HEK293 (cell line): ENCODE measurements around the gene ADAMTS2.

Source experiments
- CTCF ChIA-PET: fragments of 350-600 bp; formaldehyde crosslinking; extraction: SDS; loops from one replicate; lab custom pipeline; 2021; ENCODE audit warnings: antibody characterized with exemption; lab: Yijun Ruan, JAX
- POLR2A ChIA-PET: fragments of 300-600 bp; formaldehyde crosslinking; extraction: SDS; loops from one replicate; lab custom pipeline; 2020; ENCODE audit warnings: antibody characterized with exemption, inconsistent platforms; lab: Yijun Ruan, JAX
- H3K27ac ChIP-seq: fragments of 200-500 bp; sonication (Bioruptor generic); 2 replicates; pipeline ENCODE4 v1.5.1; 2014; ENCODE audit warnings: low read depth, low read length, control low read depth, inconsistent platforms; ENCODE audit errors: extremely low read depth
- H3K36me3 ChIP-seq, 2 experiments: fragments of 200-500 bp in 1 of 2; sonication (Bioruptor generic) in 1 of 2; 1 replicate in 1 of 2; 2 replicates in 1 of 2; pipeline ENCODE4 v1.5.1; 2014 to 2017; ENCODE audit warnings: inconsistent platforms in 2 of 2, low read length in 2 of 2; ENCODE audit not compliant: control insufficient read depth in 2 of 2, insufficient read depth in 1 of 2
- H3K4me1 ChIP-seq: fragments of 200-500 bp; sonication (Bioruptor generic); 2 replicates; pipeline ENCODE4 v1.5.1; 2014; ENCODE audit warnings: mild to moderate bottlenecking, low read length, inconsistent platforms; ENCODE audit not compliant: control insufficient read depth, insufficient read depth
- H3K4me3 ChIP-seq: 2 replicates; pipeline ENCODE4 v1.5.1; 2011; ENCODE audit warnings: low read depth, mild to moderate bottlenecking, control low read depth, low read length, moderate library complexity
- H3K9me3 ChIP-seq: fragments of 200-500 bp; sonication (Bioruptor generic); 2 replicates; pipeline ENCODE4 v1.5.1; 2014; ENCODE audit warnings: low read depth, low read length, inconsistent platforms; ENCODE audit not compliant: control insufficient read depth, insufficient read depth
- GLIS2 ChIP-seq: fragments of 450-650 bp; formaldehyde crosslinking; IDR thresholded peaks from 2 replicates; pipeline ENCODE4 v1.5.1; 2016; ENCODE audit warnings: missing biosample characterization, missing genetic modification characterization
- HOXD13 ChIP-seq: sonication (generic); formaldehyde crosslinking; IDR thresholded peaks from 2 replicates; pipeline ENCODE4 v1.8.0; 2022; ENCODE audit warnings: missing genetic modification reagents, borderline replicate concordance
- SCRT2 ChIP-seq: fragments of 450-650 bp; formaldehyde crosslinking; IDR thresholded peaks from 2 replicates; pipeline ENCODE4 v1.5.1; 2016; ENCODE audit warnings: missing biosample characterization, missing genetic modification characterization
- ZBTB1 ChIP-seq: fragments of 450-650 bp; formaldehyde crosslinking; IDR thresholded peaks from 2 replicates; pipeline ENCODE4 v1.5.1; 2016; ENCODE audit warnings: missing biosample characterization, missing genetic modification characterization
- ZBTB48 ChIP-seq: fragments of 450-650 bp; formaldehyde crosslinking; IDR thresholded peaks from 2 replicates; pipeline ENCODE4 v1.5.1; 2016; ENCODE audit warnings: missing biosample characterization, missing genetic modification characterization
- ZFP41 ChIP-seq: fragments of 450-650 bp; formaldehyde crosslinking; IDR thresholded peaks from 2 replicates; pipeline ENCODE4 v1.5.1; 2016; ENCODE audit warnings: missing biosample characterization, missing genetic modification characterization, borderline replicate concordance
- ZNF155 ChIP-seq: fragments of 450-650 bp; formaldehyde crosslinking; IDR thresholded peaks from 2 replicates; pipeline ENCODE4 v1.5.1; 2016; ENCODE audit warnings: missing biosample characterization, missing genetic modification characterization
- ZNF202 ChIP-seq: fragments of 450-650 bp; formaldehyde crosslinking; IDR thresholded peaks from 2 replicates; pipeline ENCODE4 v1.5.1; 2016; ENCODE audit warnings: missing biosample characterization, missing genetic modification characterization, borderline replicate concordance
- ZNF416 ChIP-seq: fragments of 450-650 bp; formaldehyde crosslinking; IDR thresholded peaks from 2 replicates; pipeline ENCODE4 v1.5.1; 2016; ENCODE audit warnings: missing biosample characterization, missing genetic modification characterization
- ZNF426 ChIP-seq: fragments of 450-650 bp; formaldehyde crosslinking; IDR thresholded peaks from 2 replicates; pipeline ENCODE4 v1.5.1; 2017; ENCODE audit warnings: missing biosample characterization, missing genetic modification characterization, mild to moderate bottlenecking, inconsistent platforms, moderate library complexity
- ZNF48 ChIP-seq: fragments of 450-650 bp; formaldehyde crosslinking; IDR thresholded peaks from 2 replicates; pipeline ENCODE4 v1.5.1; 2016; ENCODE audit warnings: missing biosample characterization, missing genetic modification characterization
- ZNF521 ChIP-seq: fragments of 450-650 bp; formaldehyde crosslinking; IDR thresholded peaks from 2 replicates; pipeline ENCODE4 v1.5.1; 2017; ENCODE audit warnings: missing biosample characterization, mild to moderate bottlenecking, missing genetic modification characterization
- ZNF548 ChIP-seq: fragments of 450-650 bp; formaldehyde crosslinking; IDR thresholded peaks from 2 replicates; pipeline ENCODE4 v1.5.1; 2016; ENCODE audit warnings: missing biosample characterization, missing genetic modification characterization
- TF ChIP-seq, protein P1 (sequence below): fragments of 450-650 bp; formaldehyde crosslinking; IDR thresholded peaks from 2 replicates; pipeline ENCODE4 v1.5.1; 2016; ENCODE audit warnings: missing biosample characterization, missing genetic modification characterization
- TF ChIP-seq, protein P2 (sequence below): fragments of 450-650 bp; formaldehyde crosslinking; IDR thresholded peaks from 2 replicates; pipeline ENCODE4 v1.5.1; 2016; ENCODE audit warnings: missing biosample characterization, missing genetic modification characterization
- TF ChIP-seq, protein P3 (sequence below): fragments of 450-650 bp; formaldehyde crosslinking; IDR thresholded peaks from 2 replicates; pipeline ENCODE4 v1.5.1; 2016; ENCODE audit warnings: missing biosample characterization, missing genetic modification characterization
- TF ChIP-seq, protein P4 (sequence below): fragments of 450-650 bp; formaldehyde crosslinking; IDR thresholded peaks from 2 replicates; pipeline ENCODE4 v1.5.1; 2017; ENCODE audit warnings: missing biosample characterization, missing genetic modification characterization
- TF ChIP-seq, protein P5 (sequence below): fragments of 450-650 bp; formaldehyde crosslinking; IDR thresholded peaks from 2 replicates; pipeline ENCODE4 v1.5.1; 2016; ENCODE audit warnings: missing biosample characterization, missing genetic modification characterization, low read depth

The ADAMTS2 gene

GRCh38 chr5:179127136-179128040 is 217.9 kb downstream of the ADAMTS2 start:
- TF ChIP-seq ZNF48 (tag by site-specific recombination) (no peak), ZFP41 (no peak)
- TF ChIP-seq, protein P1, sequence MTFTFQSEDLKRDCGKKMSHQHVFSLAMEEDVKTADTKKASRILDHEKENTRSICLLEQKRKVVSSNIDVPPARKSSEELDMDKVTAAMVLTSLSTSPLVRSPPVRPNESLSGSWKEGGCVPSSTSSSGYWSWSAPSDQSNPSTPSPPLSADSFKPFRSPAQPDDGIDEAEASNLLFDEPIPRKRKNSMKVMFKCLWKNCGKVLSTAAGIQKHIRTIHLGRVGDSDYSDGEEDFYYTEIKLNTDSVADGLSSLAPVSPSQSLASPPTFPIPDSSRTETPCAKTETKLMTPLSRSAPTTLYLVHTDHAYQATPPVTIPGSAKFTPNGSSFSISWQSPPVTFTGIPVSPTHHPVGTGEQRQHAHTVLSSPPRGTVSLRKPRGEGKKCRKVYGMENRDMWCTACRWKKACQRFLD (tag by site-specific recombination) = no peak
- no peaks in the 10 kb centered on the region for H3K4me1 ChIP-seq
- no peak overlapping the region for H3K4me3 ChIP-seq
- ChIA-PET POLR2A (no interaction called here), CTCF (no interaction called here)
- H3K9me3 ChIP-seq = no peaks in the 10 kb centered on the region
- no peak overlapping the region for H3K27ac ChIP-seq
- H3K36me3 ChIP-seq = no peaks in the 10 kb centered on the region

GRCh38 chr5:179126506-179126991 is 218.7 kb downstream of the ADAMTS2 start:
- ChIA-PET CTCF (no interaction called here), POLR2A (no interaction called here)
- TF ChIP-seq, protein P2, sequence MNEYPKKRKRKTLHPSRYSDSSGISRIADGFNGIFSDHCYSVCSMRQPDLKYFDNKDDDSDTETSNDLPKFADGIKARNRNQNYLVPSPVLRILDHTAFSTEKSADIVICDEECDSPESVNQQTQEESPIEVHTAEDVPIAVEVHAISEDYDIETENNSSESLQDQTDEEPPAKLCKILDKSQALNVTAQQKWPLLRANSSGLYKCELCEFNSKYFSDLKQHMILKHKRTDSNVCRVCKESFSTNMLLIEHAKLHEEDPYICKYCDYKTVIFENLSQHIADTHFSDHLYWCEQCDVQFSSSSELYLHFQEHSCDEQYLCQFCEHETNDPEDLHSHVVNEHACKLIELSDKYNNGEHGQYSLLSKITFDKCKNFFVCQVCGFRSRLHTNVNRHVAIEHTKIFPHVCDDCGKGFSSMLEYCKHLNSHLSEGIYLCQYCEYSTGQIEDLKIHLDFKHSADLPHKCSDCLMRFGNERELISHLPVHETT = no peak
- TF ChIP-seq ZBTB48 (tag by site-specific recombination) (no peak), ZNF426 (no peak), ZNF548 (tag by site-specific recombination) (no peak), ZNF416 (tag by site-specific recombination) (no peak), ZBTB1 (no peak)
- no peak overlapping the region for H3K27ac ChIP-seq
- no peak overlapping the region for H3K4me3 ChIP-seq
- no peaks in the 10 kb centered on the region for H3K9me3 ChIP-seq
- no peaks in the 10 kb centered on the region for H3K4me1 ChIP-seq
- H3K36me3 ChIP-seq = no peaks in the 10 kb centered on the region

GRCh38 chr5:179125789-179126505 is 219.3 kb downstream of the ADAMTS2 start:
- Histone ChIP-seq H3K4me3 (no peak overlapping the region), H3K36me3 (no peaks in the 10 kb centered on the region), H3K27ac (no peak overlapping the region), H3K4me1 (no peaks in the 10 kb centered on the region), H3K9me3 (no peaks in the 10 kb centered on the region)
- TF ChIP-seq, protein P3, sequence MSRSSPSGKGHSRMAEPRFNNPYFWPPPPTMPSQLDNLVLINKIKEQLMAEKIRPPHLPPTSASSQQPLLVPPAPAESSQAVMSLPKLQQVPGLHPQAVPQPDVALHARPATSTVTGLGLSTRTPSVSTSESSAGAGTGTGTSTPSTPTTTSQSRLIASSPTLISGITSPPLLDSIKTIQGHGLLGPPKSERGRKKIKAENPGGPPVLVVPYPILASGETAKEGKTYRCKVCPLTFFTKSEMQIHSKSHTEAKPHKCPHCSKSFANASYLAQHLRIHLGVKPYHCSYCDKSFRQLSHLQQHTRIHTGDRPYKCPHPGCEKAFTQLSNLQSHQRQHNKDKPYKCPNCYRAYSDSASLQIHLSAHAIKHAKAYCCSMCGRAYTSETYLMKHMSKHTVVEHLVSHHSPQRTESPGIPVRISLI = no peak
- TF ChIP-seq ZNF155 (tag by site-specific recombination) (no peak), SCRT2 (tag by site-specific recombination) (no peak), ZNF521 (tag by site-specific recombination) (no peak), GLIS2 (no peak), ZNF202 (tag by site-specific recombination) (no peak), HOXD13 (CRISPR knock-in tag) (no peak)
- TF ChIP-seq, protein P4, sequence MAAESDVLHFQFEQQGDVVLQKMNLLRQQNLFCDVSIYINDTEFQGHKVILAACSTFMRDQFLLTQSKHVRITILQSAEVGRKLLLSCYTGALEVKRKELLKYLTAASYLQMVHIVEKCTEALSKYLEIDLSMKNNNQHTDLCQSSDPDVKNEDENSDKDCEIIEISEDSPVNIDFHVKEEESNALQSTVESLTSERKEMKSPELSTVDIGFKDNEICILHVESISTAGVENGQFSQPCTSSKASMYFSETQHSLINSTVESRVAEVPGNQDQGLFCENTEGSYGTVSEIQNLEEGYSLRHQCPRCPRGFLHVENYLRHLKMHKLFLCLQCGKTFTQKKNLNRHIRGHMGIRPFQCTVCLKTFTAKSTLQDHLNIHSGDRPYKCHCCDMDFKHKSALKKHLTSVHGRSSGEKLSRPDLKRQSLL (tag by site-specific recombination) = no peak
- TF ChIP-seq, protein P5, sequence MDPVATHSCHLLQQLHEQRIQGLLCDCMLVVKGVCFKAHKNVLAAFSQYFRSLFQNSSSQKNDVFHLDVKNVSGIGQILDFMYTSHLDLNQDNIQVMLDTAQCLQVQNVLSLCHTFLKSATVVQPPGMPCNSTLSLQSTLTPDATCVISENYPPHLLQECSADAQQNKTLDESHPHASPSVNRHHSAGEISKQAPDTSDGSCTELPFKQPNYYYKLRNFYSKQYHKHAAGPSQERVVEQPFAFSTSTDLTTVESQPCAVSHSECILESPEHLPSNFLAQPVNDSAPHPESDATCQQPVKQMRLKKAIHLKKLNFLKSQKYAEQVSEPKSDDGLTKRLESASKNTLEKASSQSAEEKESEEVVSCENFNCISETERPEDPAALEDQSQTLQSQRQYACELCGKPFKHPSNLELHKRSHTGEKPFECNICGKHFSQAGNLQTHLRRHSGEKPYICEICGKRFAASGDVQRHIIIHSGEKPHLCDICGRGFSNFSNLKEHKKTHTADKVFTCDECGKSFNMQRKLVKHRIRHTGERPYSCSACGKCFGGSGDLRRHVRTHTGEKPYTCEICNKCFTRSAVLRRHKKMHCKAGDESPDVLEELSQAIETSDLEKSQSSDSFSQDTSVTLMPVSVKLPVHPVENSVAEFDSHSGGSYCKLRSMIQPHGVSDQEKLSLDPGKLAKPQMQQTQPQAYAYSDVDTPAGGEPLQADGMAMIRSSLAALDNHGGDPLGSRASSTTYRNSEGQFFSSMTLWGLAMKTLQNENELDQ (tag by site-specific recombination) = no peak
- POLR2A ChIA-PET = no interaction called here
- CTCF ChIA-PET = no interaction called here
